Nucleus accumbens (tissue), 56 donors: Measurements from ENCODE around the gene VPS13A.

ENCODE experiments used
- DNase-seq, 56 donors: peaks; one replicate each; lab custom pipeline; 2025; lab: John Stamatoyannopoulos, UW

The VPS13A gene

DNA sequence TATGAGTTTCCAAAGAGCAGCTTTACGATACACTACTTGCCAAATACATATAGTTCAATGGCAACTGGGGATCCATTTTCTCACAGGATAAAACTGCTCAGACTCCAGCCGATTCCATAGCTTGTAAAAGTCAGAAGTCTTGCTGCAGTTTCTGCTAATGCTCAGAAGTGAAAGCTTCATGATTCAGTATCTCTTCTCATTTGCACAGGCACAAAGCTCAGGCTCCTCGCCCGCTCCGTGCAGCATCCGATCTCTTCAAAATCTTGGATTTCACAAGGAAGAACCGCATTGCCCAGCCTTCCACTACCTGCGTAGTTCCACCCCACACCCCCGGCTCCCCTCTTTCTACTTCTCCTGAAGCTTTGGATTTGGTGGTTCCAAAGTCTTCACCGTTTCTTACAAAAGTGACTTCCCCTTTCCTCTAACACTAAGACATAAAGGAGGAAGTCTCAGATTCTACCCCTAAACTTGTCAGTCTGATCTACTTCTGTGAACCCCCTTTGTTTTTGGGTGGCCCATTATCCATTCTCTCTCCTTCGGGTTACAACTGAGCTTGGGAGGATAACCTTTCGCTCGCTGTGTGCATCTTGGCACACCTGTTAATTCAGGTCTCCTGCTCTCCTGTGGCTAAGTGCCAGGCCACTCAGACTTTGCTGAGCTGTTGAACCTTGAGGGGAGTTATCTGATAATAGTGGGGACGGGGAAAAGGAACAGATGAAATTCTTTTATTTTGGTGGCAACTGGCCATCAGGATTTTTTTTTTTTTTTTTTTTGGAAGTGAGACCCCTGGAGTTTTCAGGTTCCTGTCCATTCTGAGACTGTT, 276.7 kb downstream of the VPS13A start:
- no peak for DNase-seq

GRCh38 chr9:77454663-77455062, 277.3 kb downstream of the VPS13A start:
- DNase-seq, result no peak

DNA sequence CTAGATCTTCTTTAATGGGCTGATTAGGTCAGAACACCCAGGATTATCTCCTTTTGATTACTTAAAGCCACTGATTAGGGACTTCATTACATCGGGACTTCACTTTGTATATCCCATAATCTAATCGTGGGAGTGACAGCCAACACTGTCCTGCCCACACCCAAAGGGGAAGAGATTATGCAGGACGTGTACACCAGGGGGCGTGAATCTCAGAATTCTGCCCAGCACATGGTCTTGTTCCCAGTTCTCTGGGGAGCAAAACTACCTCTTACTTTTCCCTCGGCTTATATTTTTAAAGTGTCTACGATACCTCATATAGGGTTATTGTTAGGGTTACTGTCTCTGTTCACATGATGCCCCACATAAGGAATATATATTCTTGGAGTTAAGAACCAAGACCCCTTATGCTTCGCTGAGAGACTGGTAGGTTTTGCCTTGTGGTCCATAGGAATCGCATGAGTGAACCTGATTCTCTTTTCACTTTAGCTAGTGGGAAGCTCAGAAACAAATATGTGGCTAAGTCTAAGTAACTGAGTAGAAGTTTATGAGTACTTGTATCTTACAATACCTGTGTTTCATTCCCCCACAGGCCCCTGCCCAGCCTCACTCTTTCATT, 278.1 kb downstream of the VPS13A start:
- no peak for DNase-seq

- DNase-seq, result peak in 50 of 56 donors; percentile 5 to 88 (median 54)
These were observed 279.6 kb downstream of the VPS13A start for GRCh38 chr9:77456829-77457437.

- peak in 41 of 56 donors; percentile 11 to 74 (median 36) for DNase-seq
These were observed 280.7 kb downstream of the VPS13A start for GRCh38 chr9:77457916-77458592.

- DNase-seq, result no peak
These were observed 283.6 kb downstream of the VPS13A start for GRCh38 chr9:77460938-77461337.

DNA sequence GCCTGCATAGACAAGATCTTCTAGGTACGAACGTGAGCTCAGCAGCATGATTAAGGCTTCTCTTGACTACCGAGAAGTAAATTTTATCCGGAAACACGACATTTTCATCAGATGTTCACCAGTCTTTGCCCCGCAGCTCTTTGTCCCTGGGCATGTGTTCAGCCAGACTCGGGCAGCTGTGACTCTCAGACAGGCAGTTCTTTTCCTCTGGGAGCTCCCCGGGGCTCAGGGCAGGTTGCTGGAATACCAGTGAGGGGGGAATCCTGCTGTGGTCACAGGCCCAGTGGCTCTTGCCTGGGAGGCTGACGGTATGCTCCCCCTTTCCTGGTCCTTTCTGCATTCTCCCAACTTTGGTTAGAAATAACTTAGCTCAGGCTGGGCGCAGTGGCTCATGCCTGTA, 284.7 kb downstream of the VPS13A start:
- DNase-seq, result no peak

DNA sequence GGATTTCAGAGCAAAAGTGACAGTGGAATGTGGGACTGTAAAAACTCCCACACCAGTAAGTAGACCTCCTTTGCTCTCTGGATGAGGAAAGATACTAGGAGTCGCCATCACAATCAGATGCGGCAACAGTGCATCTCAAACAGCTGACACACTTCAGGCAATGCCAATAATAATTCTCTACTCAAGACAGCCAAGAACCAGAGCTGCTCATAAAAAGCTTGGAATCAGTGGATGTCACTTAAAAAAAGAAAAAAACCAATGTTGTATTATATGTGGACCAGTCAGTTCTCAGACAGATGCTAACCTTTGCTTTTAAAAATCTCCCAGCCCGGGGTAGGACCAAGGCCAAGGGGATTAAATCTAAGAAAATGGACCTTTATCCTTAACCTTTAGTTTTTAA, 285.8 kb downstream of the VPS13A start:
- no peak for DNase-seq

GRCh38 chr9:77464661-77465060, 287.3 kb downstream of the VPS13A start:
- DNase-seq, result no peak

DNA sequence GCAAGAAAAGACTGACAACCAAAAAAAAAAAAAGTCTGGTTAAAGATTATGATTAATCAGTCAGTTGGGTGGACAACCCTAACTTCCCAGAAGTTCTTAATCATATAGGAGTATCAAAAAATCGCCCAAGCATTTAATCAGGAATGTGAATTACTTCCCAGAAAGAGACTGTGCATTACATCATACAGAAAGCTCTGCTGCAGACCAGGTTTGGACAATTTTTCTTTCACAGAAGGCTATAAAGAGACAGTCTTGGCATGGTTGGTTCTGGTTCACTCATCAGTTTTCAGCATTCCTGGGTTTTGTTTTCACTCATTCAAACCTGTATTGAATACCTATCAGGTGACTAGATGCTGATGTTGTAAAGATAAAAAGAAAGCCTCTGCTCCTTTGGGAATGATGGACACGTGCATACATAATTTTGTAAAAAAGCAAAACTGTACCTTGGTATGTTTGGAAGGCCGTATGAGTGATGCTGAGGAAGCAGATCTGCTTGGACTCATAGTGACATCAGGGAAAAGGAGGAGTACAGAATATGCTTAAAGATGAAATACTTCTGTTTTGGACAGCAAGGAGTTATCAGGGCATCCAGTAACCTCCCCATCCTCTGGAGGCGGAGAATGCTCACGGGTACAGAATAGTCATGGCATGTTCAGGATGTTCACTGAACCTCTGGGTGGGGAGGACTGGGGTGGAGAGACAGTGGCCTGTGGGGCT, 292.3 kb downstream of the VPS13A start:
- no peak for DNase-seq
